Measurements from ENCODE around the gene DUSP11.

The DUSP11 gene

DNA sequence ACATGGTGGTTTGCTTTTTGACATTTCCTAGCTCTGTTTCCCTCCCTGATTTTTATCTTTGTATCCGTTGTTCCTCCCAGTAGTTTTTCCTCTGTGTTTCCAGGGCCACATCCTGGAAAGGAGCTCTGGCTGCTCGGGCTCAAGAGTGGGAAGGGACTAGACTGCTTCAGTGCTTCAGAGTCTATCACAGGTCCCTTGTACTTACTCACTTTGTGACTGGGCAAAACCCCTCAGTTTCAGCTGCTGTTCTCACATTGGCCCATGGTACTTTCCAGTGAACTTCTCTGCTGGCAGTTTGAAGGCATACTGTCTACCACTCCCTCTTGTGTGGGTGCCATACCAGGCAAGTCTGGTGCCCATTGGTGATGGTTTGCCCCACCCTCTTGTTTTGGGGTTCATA is 41.3 kb upstream of the DUSP11 start:
- H3K27ac ChIP-seq (ENCODE audit: extremely low read depth, low read depth, low read length), result no peak overlapping the region
- TF ChIP-seq ZNF174 (tag by site-specific recombination; IDR thresholded peaks at IDR 0.05) (no peak), ZNF585B (tag by site-specific recombination; IDR thresholded peaks at IDR 0.05) (peak; percentile 34; the same call in 1 of the 2 replicates), ZNF561 (tag by site-specific recombination; IDR thresholded peaks at IDR 0.05; ENCODE audit: borderline replicate concordance) (no peak), ZNF624 (tag by site-specific recombination; IDR thresholded peaks at IDR 0.05) (no peak)
- TF ChIP-seq, protein P1, sequence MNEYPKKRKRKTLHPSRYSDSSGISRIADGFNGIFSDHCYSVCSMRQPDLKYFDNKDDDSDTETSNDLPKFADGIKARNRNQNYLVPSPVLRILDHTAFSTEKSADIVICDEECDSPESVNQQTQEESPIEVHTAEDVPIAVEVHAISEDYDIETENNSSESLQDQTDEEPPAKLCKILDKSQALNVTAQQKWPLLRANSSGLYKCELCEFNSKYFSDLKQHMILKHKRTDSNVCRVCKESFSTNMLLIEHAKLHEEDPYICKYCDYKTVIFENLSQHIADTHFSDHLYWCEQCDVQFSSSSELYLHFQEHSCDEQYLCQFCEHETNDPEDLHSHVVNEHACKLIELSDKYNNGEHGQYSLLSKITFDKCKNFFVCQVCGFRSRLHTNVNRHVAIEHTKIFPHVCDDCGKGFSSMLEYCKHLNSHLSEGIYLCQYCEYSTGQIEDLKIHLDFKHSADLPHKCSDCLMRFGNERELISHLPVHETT (tag by site-specific recombination; IDR thresholded peaks at IDR 0.05), result no peak
- TF ChIP-seq, protein P2, sequence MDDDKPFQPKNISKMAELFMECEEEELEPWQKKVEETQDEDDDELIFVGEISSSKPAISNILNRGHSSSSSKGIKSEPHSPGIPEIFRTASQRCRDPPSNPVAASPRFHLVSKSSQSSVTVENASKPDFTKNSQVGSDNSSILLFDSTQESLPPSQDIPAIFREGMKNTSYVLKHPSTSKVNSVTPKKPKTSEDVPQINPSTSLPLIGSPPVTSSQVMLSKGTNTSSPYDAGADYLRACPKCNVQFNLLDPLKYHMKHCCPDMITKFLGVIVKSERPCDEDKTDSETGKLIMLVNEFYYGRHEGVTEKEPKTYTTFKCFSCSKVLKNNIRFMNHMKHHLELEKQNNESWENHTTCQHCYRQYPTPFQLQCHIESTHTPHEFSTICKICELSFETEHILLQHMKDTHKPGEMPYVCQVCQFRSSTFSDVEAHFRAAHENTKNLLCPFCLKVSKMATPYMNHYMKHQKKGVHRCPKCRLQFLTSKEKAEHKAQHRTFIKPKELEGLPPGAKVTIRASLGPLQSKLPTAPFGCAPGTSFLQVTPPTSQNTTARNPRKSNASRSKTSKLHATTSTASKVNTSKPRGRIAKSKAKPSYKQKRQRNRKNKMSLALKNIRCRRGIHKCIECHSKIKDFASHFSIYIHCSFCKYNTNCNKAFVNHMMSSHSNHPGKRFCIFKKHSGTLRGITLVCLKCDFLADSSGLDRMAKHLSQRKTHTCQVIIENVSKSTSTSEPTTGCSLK (tag by site-specific recombination; IDR thresholded peaks at IDR 0.05), result no peak
- TF ChIP-seq, protein P3, sequence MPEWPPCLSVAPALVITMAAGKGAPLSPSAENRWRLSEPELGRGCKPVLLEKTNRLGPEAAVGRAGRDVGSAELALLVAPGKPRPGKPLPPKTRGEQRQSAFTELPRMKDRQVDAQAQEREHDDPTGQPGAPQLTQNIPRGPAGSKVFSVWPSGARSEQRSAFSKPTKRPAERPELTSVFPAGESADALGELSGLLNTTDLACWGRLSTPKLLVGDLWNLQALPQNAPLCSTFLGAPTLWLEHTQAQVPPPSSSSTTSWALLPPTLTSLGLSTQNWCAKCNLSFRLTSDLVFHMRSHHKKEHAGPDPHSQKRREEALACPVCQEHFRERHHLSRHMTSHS (tag by site-specific recombination; IDR thresholded peaks at IDR 0.05), result no peak
- H3K4me1 ChIP-seq (ENCODE audit: control insufficient read depth, insufficient read depth, low read length), result no peaks in the 10 kb centered on the region
- no peaks in the 10 kb centered on the region for H3K36me3 ChIP-seq (ENCODE audit: control insufficient read depth in 2 of 2, insufficient read depth in 1 of 2, low read length in 2 of 2)
- CTCF ChIA-PET, result interaction anchor here (0.5 to 1.5 kb wide), 4 partner anchors 141 to 514 kb away, joined by 3 to 7 read pairs (median 4); no protein-coding TSS in a partner anchor
- POLR2A ChIA-PET, result no interaction called here
- no peaks in the 10 kb centered on the region for H3K9me3 ChIP-seq (ENCODE audit: control insufficient read depth, insufficient read depth, low read depth, low read length)
- H3K4me3 ChIP-seq (ENCODE audit: low read depth, low read length), result no peak overlapping the region

DNA sequence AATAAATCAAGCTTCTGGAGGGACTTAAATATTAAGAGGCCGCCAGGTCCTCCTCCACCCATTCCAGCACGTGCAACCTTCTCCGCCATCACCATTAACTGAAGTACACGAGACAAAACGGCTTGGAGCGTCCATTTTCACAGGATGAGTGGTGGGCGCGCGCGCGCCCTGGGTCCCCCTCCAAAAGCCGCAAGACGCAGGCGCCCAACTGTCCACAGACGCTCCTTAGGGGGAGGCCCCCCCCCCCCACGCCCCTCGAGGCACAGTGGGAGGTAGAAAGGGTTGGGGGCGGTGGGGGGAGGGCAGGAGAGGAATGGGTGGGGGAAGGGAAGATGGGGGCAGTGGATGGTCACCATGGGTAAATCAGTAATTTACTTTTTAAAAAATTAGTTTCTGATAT is 38.4 kb upstream of the DUSP11 start:
- Histone ChIP-seq H3K4me1 (ENCODE audit: control insufficient read depth, insufficient read depth, low read length) (no peaks in the 10 kb centered on the region), H3K27ac (ENCODE audit: extremely low read depth, low read depth, low read length) (no peak overlapping the region), H3K36me3 (ENCODE audit: control insufficient read depth in 2 of 2, insufficient read depth in 1 of 2, low read length in 2 of 2) (no peaks in the 10 kb centered on the region), H3K9me3 (ENCODE audit: control insufficient read depth, insufficient read depth, low read depth, low read length) (no peaks in the 10 kb centered on the region), H3K4me3 (ENCODE audit: low read depth, low read length) (no peak overlapping the region)
- CTCF ChIA-PET, result interaction anchor here (0.8 kb wide), 1 partner anchor 8 kb away, joined by 3 read pairs; no protein-coding TSS in a partner anchor
- POLR2A ChIA-PET, result no interaction called here
- no peak for TF ChIP-seq KLF1 (tag by site-specific recombination; IDR thresholded peaks at IDR 0.05)
- no peak for TF ChIP-seq ZSCAN23 (tag by site-specific recombination; IDR thresholded peaks at IDR 0.05)
- TF ChIP-seq ZNF558 (tag by site-specific recombination; IDR thresholded peaks at IDR 0.05), result no peak
- TF ChIP-seq, protein P4, sequence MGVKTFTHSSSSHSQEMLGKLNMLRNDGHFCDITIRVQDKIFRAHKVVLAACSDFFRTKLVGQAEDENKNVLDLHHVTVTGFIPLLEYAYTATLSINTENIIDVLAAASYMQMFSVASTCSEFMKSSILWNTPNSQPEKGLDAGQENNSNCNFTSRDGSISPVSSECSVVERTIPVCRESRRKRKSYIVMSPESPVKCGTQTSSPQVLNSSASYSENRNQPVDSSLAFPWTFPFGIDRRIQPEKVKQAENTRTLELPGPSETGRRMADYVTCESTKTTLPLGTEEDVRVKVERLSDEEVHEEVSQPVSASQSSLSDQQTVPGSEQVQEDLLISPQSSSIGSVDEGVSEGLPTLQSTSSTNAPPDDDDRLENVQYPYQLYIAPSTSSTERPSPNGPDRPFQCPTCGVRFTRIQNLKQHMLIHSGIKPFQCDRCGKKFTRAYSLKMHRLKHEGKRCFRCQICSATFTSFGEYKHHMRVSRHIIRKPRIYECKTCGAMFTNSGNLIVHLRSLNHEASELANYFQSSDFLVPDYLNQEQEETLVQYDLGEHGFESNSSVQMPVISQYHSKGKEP (tag by site-specific recombination; IDR thresholded peaks at IDR 0.05), result no peak
- no peak for TF ChIP-seq ZNF571 (tag by site-specific recombination; IDR thresholded peaks at IDR 0.05)
- TF ChIP-seq, protein P5, sequence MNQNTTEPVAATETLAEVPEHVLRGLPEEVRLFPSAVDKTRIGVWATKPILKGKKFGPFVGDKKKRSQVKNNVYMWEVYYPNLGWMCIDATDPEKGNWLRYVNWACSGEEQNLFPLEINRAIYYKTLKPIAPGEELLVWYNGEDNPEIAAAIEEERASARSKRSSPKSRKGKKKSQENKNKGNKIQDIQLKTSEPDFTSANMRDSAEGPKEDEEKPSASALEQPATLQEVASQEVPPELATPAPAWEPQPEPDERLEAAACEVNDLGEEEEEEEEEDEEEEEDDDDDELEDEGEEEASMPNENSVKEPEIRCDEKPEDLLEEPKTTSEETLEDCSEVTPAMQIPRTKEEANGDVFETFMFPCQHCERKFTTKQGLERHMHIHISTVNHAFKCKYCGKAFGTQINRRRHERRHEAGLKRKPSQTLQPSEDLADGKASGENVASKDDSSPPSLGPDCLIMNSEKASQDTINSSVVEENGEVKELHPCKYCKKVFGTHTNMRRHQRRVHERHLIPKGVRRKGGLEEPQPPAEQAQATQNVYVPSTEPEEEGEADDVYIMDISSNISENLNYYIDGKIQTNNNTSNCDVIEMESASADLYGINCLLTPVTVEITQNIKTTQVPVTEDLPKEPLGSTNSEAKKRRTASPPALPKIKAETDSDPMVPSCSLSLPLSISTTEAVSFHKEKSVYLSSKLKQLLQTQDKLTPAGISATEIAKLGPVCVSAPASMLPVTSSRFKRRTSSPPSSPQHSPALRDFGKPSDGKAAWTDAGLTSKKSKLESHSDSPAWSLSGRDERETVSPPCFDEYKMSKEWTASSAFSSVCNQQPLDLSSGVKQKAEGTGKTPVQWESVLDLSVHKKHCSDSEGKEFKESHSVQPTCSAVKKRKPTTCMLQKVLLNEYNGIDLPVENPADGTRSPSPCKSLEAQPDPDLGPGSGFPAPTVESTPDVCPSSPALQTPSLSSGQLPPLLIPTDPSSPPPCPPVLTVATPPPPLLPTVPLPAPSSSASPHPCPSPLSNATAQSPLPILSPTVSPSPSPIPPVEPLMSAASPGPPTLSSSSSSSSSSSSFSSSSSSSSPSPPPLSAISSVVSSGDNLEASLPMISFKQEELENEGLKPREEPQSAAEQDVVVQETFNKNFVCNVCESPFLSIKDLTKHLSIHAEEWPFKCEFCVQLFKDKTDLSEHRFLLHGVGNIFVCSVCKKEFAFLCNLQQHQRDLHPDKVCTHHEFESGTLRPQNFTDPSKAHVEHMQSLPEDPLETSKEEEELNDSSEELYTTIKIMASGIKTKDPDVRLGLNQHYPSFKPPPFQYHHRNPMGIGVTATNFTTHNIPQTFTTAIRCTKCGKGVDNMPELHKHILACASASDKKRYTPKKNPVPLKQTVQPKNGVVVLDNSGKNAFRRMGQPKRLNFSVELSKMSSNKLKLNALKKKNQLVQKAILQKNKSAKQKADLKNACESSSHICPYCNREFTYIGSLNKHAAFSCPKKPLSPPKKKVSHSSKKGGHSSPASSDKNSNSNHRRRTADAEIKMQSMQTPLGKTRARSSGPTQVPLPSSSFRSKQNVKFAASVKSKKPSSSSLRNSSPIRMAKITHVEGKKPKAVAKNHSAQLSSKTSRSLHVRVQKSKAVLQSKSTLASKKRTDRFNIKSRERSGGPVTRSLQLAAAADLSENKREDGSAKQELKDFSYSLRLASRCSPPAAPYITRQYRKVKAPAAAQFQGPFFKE (tag by site-specific recombination; IDR thresholded peaks at IDR 0.05; ENCODE audit: borderline replicate concordance), result no peak
- no peak for TF ChIP-seq ZNF561 (tag by site-specific recombination; IDR thresholded peaks at IDR 0.05; ENCODE audit: borderline replicate concordance)
- no peak for TF ChIP-seq ZXDB (tag by site-specific recombination; IDR thresholded peaks at IDR 0.05)
- TF ChIP-seq ZNF211 (tag by site-specific recombination; IDR thresholded peaks at IDR 0.05; ENCODE audit: low read depth), result no peak
- TF ChIP-seq, protein P6, sequence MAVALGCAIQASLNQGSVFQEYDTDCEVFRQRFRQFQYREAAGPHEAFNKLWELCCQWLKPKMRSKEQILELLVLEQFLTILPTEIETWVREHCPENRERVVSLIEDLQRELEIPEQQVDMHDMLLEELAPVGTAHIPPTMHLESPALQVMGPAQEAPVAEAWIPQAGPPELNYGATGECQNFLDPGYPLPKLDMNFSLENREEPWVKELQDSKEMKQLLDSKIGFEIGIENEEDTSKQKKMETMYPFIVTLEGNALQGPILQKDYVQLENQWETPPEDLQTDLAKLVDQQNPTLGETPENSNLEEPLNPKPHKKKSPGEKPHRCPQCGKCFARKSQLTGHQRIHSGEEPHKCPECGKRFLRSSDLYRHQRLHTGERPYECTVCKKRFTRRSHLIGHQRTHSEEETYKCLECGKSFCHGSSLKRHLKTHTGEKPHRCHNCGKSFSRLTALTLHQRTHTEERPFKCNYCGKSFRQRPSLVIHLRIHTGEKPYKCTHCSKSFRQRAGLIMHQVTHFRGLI (tag by site-specific recombination; IDR thresholded peaks at IDR 0.05), result no peak
- TF ChIP-seq MZF1 (tag by site-specific recombination; IDR thresholded peaks at IDR 0.05; ENCODE audit: borderline replicate concordance), result no peak
- no peak for TF ChIP-seq ZNF16 (tag by site-specific recombination; IDR thresholded peaks at IDR 0.05; ENCODE audit: low read depth)
- TF ChIP-seq ZNF10 (tag by site-specific recombination; IDR thresholded peaks at IDR 0.05), result no peak

Data from HEK293 (cell line).